Activated B cell treated with CpG ODN at 0.5 μM for 24 hours (primary cell): Measurements from ENCODE around the gene SKI. TPM values are rescaled to one million over a fixed set of nuclear protein-coding genes. Genes with fewer than 3 reads are reported as not detected.

ENCODE experiments used
- ATAC-seq: fragments of 200-7000 bp; cut with Tn5 transposase; one replicate; pipeline ENCODE4 v1.10.0; 2021; ENCODE audit warnings: low read depth, mild to moderate bottlenecking, moderate library complexity
- CTCF ChIA-PET: fragments of 350-600 bp; sonication (Branson Sonifier 250); formaldehyde crosslinking; loops from one replicate; lab custom pipeline; 2021; ENCODE audit warnings: antibody characterized with exemption; lab: Charles Lee
- POLR2A ChIA-PET: fragments of 350-600 bp; sonication (Branson Sonifier 250); formaldehyde crosslinking; loops from one replicate; lab custom pipeline; 2021; ENCODE audit warnings: antibody characterized with exemption; lab: Charles Lee
- DNase-seq: peaks from one replicate; pipeline ENCODE4 v3.0.0; 2022
- H3K27ac Mint-ChIP-seq: one replicate; pipeline ENCODE4 v1.8.0; 2020; ENCODE audit warnings: mixed read lengths
- H3K27me3 Mint-ChIP-seq: one replicate; pipeline ENCODE4 v1.8.0; 2021; ENCODE audit warnings: mixed read lengths
- H3K36me3 Mint-ChIP-seq: one replicate; pipeline ENCODE4 v1.8.0; 2021; ENCODE audit warnings: low read depth, mixed read lengths
- H3K4me1 Mint-ChIP-seq: one replicate; pipeline ENCODE4 v1.8.0; 2021; ENCODE audit warnings: mixed read lengths
- H3K4me3 Mint-ChIP-seq: one replicate; pipeline ENCODE4 v1.8.0; 2020; ENCODE audit warnings: mild to moderate bottlenecking, mixed read lengths
- H3K9me3 Mint-ChIP-seq: one replicate; pipeline ENCODE4 v1.8.0; 2020; ENCODE audit warnings: mixed read lengths
- intact Hi-C: fragments of 100-400 bp; cut with micrococcal nuclease; formaldehyde crosslinking; loops from one replicate; pipeline ENCODE4 v1.15.1; 2024
- total RNA-seq: library from RNA; stranded (reverse); gene quantifications from 2 replicates; pipeline ENCODE4 v1.2.3, GENCODE V29; 2022
- TF ChIP-seq, protein P1 (sequence below): fragments of 200-600 bp; IDR thresholded peaks from one replicate; pipeline ENCODE4 v1.8.0; 2022; ENCODE audit warnings: antibody characterized with exemption, mild to moderate bottlenecking

SKI gene
- total RNA-seq, 1 donor from 2014 or later = 37.6 TPM

DNA sequence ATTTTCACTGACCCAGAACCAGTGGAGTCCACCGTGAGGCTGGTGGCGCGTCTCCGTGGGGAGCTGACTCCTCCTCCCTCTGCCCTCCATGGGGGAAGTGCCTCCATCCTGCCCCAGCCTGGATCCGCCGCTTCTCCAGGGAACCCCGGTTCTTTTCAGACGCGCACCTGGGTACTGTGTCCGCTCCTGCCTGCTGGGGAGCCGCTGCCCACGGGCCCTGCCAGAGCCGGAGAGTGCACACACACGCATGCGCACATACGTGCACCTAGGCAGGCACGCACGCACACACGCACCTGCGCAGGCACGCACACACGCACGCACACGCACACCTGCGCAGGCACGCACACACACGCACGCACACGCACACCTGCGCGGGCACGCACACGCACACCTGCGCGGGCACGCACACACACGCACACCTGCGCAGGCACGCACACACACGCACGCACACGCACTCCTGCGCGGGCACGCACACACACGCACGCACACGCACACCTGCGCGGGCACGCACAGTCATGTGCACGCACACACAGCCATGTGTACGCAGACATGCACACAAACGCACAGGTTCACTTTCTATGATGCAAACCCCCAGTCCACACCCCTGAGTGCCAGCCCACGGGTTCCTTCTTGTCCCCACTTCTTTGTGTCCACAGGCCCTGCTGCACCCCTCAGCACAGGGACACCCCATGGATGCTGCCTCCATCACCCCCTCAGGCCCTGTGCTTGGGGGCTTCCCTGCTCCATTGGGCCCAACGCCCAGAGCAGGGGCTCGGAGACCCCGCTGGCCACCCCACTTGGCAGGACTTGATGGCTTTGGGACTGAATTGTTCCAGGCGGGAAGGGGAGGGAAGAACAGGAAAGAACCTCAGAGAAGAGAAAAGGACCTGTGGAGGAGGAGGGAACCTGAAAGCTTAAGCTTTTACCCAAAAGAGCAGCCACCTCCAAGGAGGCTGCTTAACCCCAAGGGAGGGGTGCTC is 120.5 kb downstream of the SKI start:
- Mint-ChIP-seq H3K27me3 (no peaks in the 10 kb centered on the region), H3K9me3 (no peaks in the 10 kb centered on the region), H3K4me3 (no peak overlapping the region), H3K27ac (no peak overlapping the region), H3K4me1 (no peaks in the 10 kb centered on the region), H3K36me3 (no peaks in the 10 kb centered on the region)
- intact Hi-C loops = no loop called here
- no peak for ATAC-seq
- POLR2A ChIA-PET = no interaction called here
- DNase-seq = no peak
- TF ChIP-seq, protein P1, sequence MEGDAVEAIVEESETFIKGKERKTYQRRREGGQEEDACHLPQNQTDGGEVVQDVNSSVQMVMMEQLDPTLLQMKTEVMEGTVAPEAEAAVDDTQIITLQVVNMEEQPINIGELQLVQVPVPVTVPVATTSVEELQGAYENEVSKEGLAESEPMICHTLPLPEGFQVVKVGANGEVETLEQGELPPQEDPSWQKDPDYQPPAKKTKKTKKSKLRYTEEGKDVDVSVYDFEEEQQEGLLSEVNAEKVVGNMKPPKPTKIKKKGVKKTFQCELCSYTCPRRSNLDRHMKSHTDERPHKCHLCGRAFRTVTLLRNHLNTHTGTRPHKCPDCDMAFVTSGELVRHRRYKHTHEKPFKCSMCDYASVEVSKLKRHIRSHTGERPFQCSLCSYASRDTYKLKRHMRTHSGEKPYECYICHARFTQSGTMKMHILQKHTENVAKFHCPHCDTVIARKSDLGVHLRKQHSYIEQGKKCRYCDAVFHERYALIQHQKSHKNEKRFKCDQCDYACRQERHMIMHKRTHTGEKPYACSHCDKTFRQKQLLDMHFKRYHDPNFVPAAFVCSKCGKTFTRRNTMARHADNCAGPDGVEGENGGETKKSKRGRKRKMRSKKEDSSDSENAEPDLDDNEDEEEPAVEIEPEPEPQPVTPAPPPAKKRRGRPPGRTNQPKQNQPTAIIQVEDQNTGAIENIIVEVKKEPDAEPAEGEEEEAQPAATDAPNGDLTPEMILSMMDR = no peak
- CTCF ChIA-PET = no interaction called here

DNA sequence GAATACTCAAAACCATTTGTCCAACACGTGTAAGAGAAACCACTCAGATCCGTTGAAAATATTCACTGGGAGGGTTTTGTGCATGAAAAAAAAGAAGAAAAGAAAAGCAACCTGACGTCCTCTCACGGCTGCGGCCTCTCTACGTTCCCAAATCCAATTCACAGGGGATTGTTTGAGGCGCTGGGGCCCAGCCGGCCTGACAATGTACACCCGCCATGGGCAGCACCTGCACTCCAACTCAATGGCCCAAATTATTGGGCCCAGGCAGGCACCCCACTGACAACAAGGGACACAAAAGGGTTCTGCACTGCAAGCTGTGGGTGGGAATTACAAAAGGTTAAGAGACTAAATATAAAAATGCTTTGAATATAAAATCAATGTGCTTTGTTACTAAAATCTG is 121.7 kb downstream of the SKI start:
- no peaks in the 10 kb centered on the region for H3K4me1 Mint-ChIP-seq
- CTCF ChIA-PET = no interaction called here
- intact Hi-C loops = no loop called here
- DNase-seq (no peak), ATAC-seq (no peak)
- TF ChIP-seq, protein P1 = no peak
- no peaks in the 10 kb centered on the region for H3K9me3 Mint-ChIP-seq
- H3K36me3 Mint-ChIP-seq = no peaks in the 10 kb centered on the region
- H3K27me3 Mint-ChIP-seq = no peaks in the 10 kb centered on the region
- H3K27ac Mint-ChIP-seq = no peak overlapping the region
- no peak overlapping the region for H3K4me3 Mint-ChIP-seq
- POLR2A ChIA-PET = no interaction called here

DNA sequence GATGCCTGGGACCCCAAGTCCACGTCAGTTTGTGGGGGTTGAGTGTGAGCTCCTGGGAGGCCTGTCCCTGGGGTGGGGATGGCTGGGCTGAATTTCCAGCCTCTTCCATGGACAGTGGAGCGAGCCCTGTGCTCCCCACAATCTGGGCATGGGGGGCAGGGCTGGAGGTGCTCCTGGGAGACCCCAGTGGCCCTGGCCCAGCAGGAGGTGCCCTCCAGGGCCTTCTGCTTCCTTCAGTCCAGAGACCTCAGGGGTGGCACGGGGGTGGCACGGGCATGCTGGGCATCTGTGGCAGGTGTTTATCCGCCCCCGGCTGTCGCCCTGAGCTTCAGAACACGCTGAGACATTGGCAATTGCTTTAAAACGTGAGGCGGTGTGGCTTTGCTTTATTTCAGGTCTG is 122.4 kb downstream of the SKI start:
- TF ChIP-seq, protein P1 = no peak
- POLR2A ChIA-PET = no interaction called here
- H3K9me3 Mint-ChIP-seq = no peaks in the 10 kb centered on the region
- H3K4me1 Mint-ChIP-seq = no peaks in the 10 kb centered on the region
- H3K27ac Mint-ChIP-seq = no peak overlapping the region
- CTCF ChIA-PET = no interaction called here
- DNase-seq (no peak), ATAC-seq (no peak)
- H3K4me3 Mint-ChIP-seq = no peak overlapping the region
- no peaks in the 10 kb centered on the region for H3K36me3 Mint-ChIP-seq
- intact Hi-C loops = no loop called here
- no peaks in the 10 kb centered on the region for H3K27me3 Mint-ChIP-seq

- no peak overlapping the region for H3K27ac Mint-ChIP-seq
- no peak for ATAC-seq
- H3K4me1 Mint-ChIP-seq = no peaks in the 10 kb centered on the region
- no peak for DNase-seq
- H3K4me3 Mint-ChIP-seq = no peak overlapping the region
- H3K36me3 Mint-ChIP-seq = no peaks in the 10 kb centered on the region
- POLR2A ChIA-PET = no interaction called here
- intact Hi-C loops = no loop called here
- H3K9me3 Mint-ChIP-seq = no peaks in the 10 kb centered on the region
- no peaks in the 10 kb centered on the region for H3K27me3 Mint-ChIP-seq
- TF ChIP-seq, protein P1 = no peak
- CTCF ChIA-PET = no interaction called here
Observed at GRCh38 chr1:2350911-2351655, 123.0 kb downstream of the SKI start.

DNA sequence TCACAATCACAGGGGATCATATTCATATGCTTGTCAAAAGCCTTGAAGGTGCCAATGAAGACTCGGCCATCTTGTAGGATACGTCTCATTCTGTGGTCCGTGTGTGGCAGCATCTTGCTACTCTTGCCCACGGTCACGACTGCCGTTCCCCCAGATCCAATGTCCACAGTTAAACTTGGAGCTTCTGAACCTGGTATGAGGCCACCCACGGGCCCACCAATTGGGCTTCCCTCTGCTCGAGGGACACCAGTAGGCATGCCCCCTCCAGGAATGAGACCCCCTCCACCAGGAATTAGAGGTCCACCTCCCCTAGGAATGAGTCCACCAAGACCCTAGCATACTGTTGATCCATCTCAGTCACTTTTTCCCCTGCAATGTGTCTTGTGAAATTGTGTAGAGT is 123.6 kb downstream of the SKI start:
- Mint-ChIP-seq H3K27ac (no peak overlapping the region), H3K9me3 (no peaks in the 10 kb centered on the region), H3K36me3 (no peaks in the 10 kb centered on the region), H3K4me1 (no peaks in the 10 kb centered on the region), H3K4me3 (no peak overlapping the region), H3K27me3 (no peaks in the 10 kb centered on the region)
- TF ChIP-seq, protein P1 = no peak
- DNase-seq (no peak), ATAC-seq (no peak)
- POLR2A ChIA-PET = no interaction called here
- CTCF ChIA-PET = no interaction called here
- intact Hi-C loops = no loop called here
